HepG2 (cell line): Measurements from ENCODE around the gene IDH3G. TPM values are rescaled to one million over a fixed set of nuclear protein-coding genes. Genes with fewer than 3 reads are reported as not detected.

Source experiments
- ATAC-seq: fragments of 200-7000 bp; cut with Tn5 transposase; 3 replicates; pipeline ENCODE4 v1.9.1; 2020; ENCODE audit warnings: mild to moderate bottlenecking, moderate library complexity
- BruUV-seq: library from RNA; stranded (reverse); fragments of 400-500 nt; replicated peaks from 2 replicates; lab custom pipeline; 2021; lab: Mats Ljungman, UMichigan
- CTCF ChIA-PET: fragments of 300-600 bp; formaldehyde crosslinking; extraction: SDS; loops from one replicate; lab custom pipeline; 2021; ENCODE audit warnings: low total read pairs, inconsistent platforms, low intra/inter-chr PET ratio; lab: Yijun Ruan, JAX
- POLR2A ChIA-PET: fragments of 350-600 bp; sonication (Branson Sonifier 250); formaldehyde crosslinking; loops from one replicate; lab custom pipeline; 2020; ENCODE audit warnings: antibody characterized with exemption, inconsistent platforms; lab: Yijun Ruan, JAX
- DNase-seq: peaks from one replicate; pipeline ENCODE4 v3.0.0-alpha.2; 2015; ENCODE audit warnings: low spot score
- FAIRE-seq: peaks from 3 replicates; lab custom pipeline; 2011; peaks lifted over from hg19 to GRCh38; lab: Jason Lieb, UNC
- H2AFZ ChIP-seq: one replicate; pipeline ENCODE4 v1.6.1; 2011; ENCODE audit warnings: low read length, inconsistent platforms
- H3K27ac ChIP-seq: fragments of 300-600 bp; 3 replicates; pipeline ENCODE4 v1.8.0; 2011; ENCODE audit warnings: mixed run types, mild to moderate bottlenecking, mixed read lengths, low read length, inconsistent platforms; ENCODE audit not compliant: insufficient read depth; ENCODE audit errors: extremely low read length
- H3K27me3 ChIP-seq, 2 experiments: fragments of 200-600 bp in 1 of 2; 2 replicates in 1 of 2; 3 replicates in 1 of 2; pipeline versions ENCODE4 v1.6.0 to v1.8.0; 2011; ENCODE audit warnings: low read length in 2 of 2, mild to moderate bottlenecking in 2 of 2, moderate library complexity in 2 of 2, inconsistent platforms in 1 of 2; ENCODE audit not compliant: insufficient read depth in 2 of 2, control insufficient read depth in 1 of 2
- H3K36me3 ChIP-seq, 2 experiments: fragments of 200-600 bp in 1 of 2; replicated peaks in 1 of 2; 2 replicates in 1 of 2; 3 replicates in 1 of 2; pipeline versions ENCODE4 v1.5.1 to v1.8.0; 2011; ENCODE audit warnings: low read length in 2 of 2, inconsistent platforms in 1 of 2; ENCODE audit not compliant: insufficient read depth in 2 of 2, control insufficient read depth in 1 of 2
- H3K4me1 ChIP-seq: 2 replicates; pipeline ENCODE4 v1.5.1; 2012; ENCODE audit warnings: low read length, inconsistent platforms; ENCODE audit not compliant: insufficient read depth
- H3K4me2 ChIP-seq: 2 replicates; pipeline ENCODE4 v1.6.0; 2011; ENCODE audit warnings: low read depth, low read length, inconsistent platforms
- H3K4me3 ChIP-seq, 3 experiments: fragments of 200-600 bp in 1 of 3; sonication (generic), shearing (Covaris generic) in 1 of 3; replicated peaks in 1 of 3; 2 replicates each; pipeline ENCODE4 v1.5.1; 2011 to 2016; ENCODE audit warnings: low read length in 3 of 3, inconsistent platforms in 2 of 3, low read depth in 2 of 3, mild to moderate bottlenecking in 2 of 3, control low read depth in 1 of 3, mixed read lengths in 1 of 3; ENCODE audit not compliant: insufficient read depth in 1 of 3
- H3K79me2 ChIP-seq: one replicate; pipeline ENCODE4 v1.6.1; 2011; ENCODE audit warnings: low read length, inconsistent platforms; ENCODE audit not compliant: insufficient read depth
- H3K9ac ChIP-seq: 2 replicates; pipeline ENCODE4 v1.6.0; 2011; ENCODE audit warnings: mild to moderate bottlenecking, low read depth, low read length, inconsistent platforms; ENCODE audit not compliant: insufficient read depth
- H3K9me3 ChIP-seq: 2 replicates; pipeline ENCODE4 v1.5.1; 2012; ENCODE audit warnings: mild to moderate bottlenecking, low read length
- H4K20me1 ChIP-seq: 2 replicates; pipeline ENCODE4 v1.6.0; 2011; ENCODE audit warnings: inconsistent platforms, mild to moderate bottlenecking, low read length, moderate library complexity; ENCODE audit not compliant: insufficient read depth
- GABPB1 ChIP-seq: IDR thresholded peaks from 2 replicates; pipeline ENCODE4 v1.6.1; 2016; ENCODE audit warnings: mild to moderate bottlenecking, missing genetic modification reagents, moderate library complexity, missing compliant biosample characterization
- HNRNPLL ChIP-seq: fragments of 200-400 bp; formaldehyde crosslinking; IDR thresholded peaks from 2 replicates; pipeline ENCODE4 v1.6.1; 2017; ENCODE audit warnings: mild to moderate bottlenecking, low read depth, low read length; ENCODE audit not compliant: poor library complexity, severe bottlenecking
- NFKB2 ChIP-seq: sonication (generic); formaldehyde crosslinking; IDR thresholded peaks from 2 replicates; pipeline ENCODE4 v1.4.0; 2020; ENCODE audit warnings: missing genetic modification reagents, borderline replicate concordance
- ZNF704 ChIP-seq: sonication (generic); formaldehyde crosslinking; IDR thresholded peaks from 2 replicates; pipeline ENCODE4 v1.8.1; 2023; ENCODE audit warnings: mild to moderate bottlenecking, inconsistent platforms, moderate library complexity, missing genetic modification reagents, borderline replicate concordance
- WGBS: methylation state at CpG from one replicate; pipeline ENCODE4 v1.1.6; 2017; ENCODE audit warnings: low lambda C conversion rate; 5-methylcytosine and 5-hydroxymethylcytosine counted together
- in situ Hi-C: cut with HindIII; loops from 2 replicates; pipeline ENCODE4 v1.10.0; 2017; ENCODE audit warnings: low pct_unique_long_range_greater_than_20kb; ENCODE audit not compliant: extremely low pct_ligation_motif_present
- intact Hi-C: fragments of 100-400 bp; cut with micrococcal nuclease; formaldehyde crosslinking; loops from one replicate; pipeline ENCODE4 v1.10.0; 2022; ENCODE audit not compliant: unreplicated experiment
- polyA plus RNA-seq, 8 experiments: library from polyadenylated mRNA; depleted of rRNA in 3 of 8; stranded (reverse) in 7 of 8; unstranded in 1 of 8; fragments of >200 nt; fragmentation: Illumina TruSeq in 4 of 8; extraction: Trizol in 4 of 8; gene quantifications; 2 replicates each; pipeline versions ENCODE4 v1.2.1 to v1.2.3, GENCODE V29; 2011 to 2016; ENCODE audit warnings: low read depth in 4 of 8, missing spikeins in 1 of 8, mixed read lengths in 1 of 8; ENCODE audit not compliant: insufficient read depth in 1 of 8
- total RNA-seq, 5 experiments: library from RNA; depleted of rRNA; stranded (reverse); fragments of >200 nt; fragmentation: Illumina TruSeq; extraction: Trizol; gene quantifications; 2 replicates each; pipeline ENCODE4 v1.2.3, GENCODE V29; 2016; ENCODE audit warnings: low read depth in 1 of 5
- TF ChIP-seq, protein P1 (sequence below): sonication (generic); formaldehyde crosslinking; IDR thresholded peaks from 2 replicates; pipeline ENCODE4 v1.5.1; 2020; ENCODE audit warnings: mild to moderate bottlenecking, missing genetic modification reagents, moderate library complexity
- TF ChIP-seq, protein P2 (sequence below): sonication (generic); formaldehyde crosslinking; IDR thresholded peaks from 2 replicates; pipeline ENCODE4 v1.9.0; 2021; ENCODE audit warnings: missing genetic modification reagents, mild to moderate bottlenecking, borderline replicate concordance

IDH3G gene
- total and polyA plus RNA-seq, 2 of the 13 experiments (the other 11 are each of a cell fraction or from before 2014, with no cell fraction given): 18.7 to 35.5 TPM

DNA sequence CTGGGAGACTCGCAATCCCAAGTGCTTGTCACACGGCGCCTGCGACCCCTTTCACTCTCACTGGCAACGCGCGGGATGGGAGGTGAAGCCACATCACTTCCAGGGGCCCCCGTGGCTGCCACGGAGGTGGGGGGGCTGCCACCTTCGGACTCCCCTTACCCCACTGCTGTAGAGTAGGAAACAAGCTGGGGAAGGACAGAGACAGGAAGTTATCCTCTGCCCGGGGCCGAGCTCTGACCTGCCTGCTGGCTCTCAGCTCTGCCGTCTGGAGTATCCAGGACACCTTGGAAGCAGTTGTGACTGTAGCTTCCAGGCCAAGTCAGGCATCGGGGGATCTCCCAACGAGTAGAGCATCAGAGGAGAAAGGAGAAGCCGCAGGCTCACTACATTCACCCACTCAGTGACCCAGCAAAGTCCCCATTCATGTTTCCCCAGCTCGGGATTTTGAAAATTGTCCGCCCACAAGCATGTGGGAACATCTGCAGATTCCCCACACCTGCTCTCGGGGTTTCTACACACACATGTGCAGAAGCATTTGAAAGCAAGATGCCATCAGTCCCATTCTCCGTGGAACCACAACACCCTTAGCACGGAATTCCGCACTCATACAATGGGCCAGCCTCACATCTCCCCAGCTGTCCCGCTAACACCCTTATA is 25.3 kb upstream of the IDH3G start:
- peaks cover 4 to 29% of the 10 kb centered on the region in 2 experiments; a peak in 4 of 5 replicates for H3K27me3 ChIP-seq
- peak overlapping the region in 2 of 3 experiments; percentile 31 to 55; a peak in 2 of 6 replicates for H3K4me3 ChIP-seq
- no peak for FAIRE-seq
- DNase-seq: no peak
- ChIA-PET CTCF (no interaction called here), POLR2A (no interaction called here)
- no peaks in the 10 kb centered on the region for H4K20me1 ChIP-seq
- in situ Hi-C loops (no loop called here), intact Hi-C loops (no loop called here)
- 30% methylated on average over 2 of the region's 23 CpGs for WGBS
- BruUV-seq: no TSS peak
- 0 out of 2 replicates have a peak, but pooled peaks cover 6% of the 10 kb centered on the region for H3K4me1 ChIP-seq
- 0 out of 2 replicates have a peak, but pooled peaks have one; percentile 3 for TF ChIP-seq GABPB1
- no peak for TF ChIP-seq NFKB2 (CRISPR knock-in tag)
- no peaks in the 10 kb centered on the region for H3K9me3 ChIP-seq
- H3K79me2 ChIP-seq: no peaks in the 10 kb centered on the region
- no peak overlapping the region for H2AFZ ChIP-seq
- no peak overlapping the region for H3K27ac ChIP-seq
- no peaks in the 10 kb centered on the region for H3K36me3 ChIP-seq
- no peak overlapping the region for H3K9ac ChIP-seq
- ATAC-seq: peak; percentile 44
- peak overlapping the region; percentile 62 for H3K4me2 ChIP-seq

DNA sequence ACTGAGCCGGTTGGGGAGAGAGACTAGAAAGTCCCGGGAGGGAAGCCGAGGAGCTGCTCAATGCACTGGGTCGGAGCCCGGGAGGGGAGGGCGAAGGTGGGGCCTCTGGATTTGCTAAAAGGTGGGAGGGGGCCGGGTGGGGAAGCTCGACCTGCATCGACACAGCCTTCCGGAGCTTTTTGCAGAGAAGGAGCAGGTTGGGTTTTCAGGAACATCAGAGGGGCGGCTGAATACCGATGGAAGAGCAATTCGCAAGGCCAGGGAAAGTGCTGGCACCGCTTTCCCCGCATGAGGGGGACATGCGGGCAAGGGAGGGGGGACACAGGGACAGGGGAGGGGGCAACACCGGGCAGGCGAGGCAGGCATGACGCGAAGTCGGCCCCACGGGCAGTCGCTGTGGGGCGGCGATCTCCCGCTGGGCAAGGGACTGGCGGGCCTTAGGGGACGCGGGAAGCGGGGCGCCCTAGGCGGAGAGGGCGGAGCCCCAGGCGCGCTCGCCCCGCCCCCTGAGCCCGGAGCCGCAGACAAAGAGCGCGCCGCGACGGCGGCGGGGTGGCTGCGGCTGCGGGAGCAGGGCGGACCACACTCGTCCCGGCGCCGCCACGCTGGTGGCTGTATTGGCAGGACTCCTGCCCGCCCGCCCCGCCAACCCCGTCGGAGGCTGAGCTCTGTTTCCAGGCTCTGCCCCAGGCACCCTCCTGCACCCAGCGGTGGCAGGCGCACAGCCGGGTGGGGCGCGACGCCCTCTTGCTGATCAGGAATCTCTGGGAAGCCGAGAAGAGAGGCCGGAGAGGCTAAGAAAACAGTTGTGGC is 24.6 kb upstream of the IDH3G start:
- DNase-seq: no peak
- Histone ChIP-seq H4K20me1 (no peaks in the 10 kb centered on the region), H3K79me2 (no peaks in the 10 kb centered on the region), H3K9ac (no peak overlapping the region), H3K36me3 (no peaks in the 10 kb centered on the region), H3K4me1 (0 out of 2 replicates have a peak, but pooled peaks cover 6% of the 10 kb centered on the region), H2AFZ (no peak overlapping the region), H3K4me2 (peak overlapping the region; percentile 62), H3K9me3 (no peaks in the 10 kb centered on the region), H3K27ac (no peak overlapping the region), H3K4me3 (peak overlapping the region in 2 of 3 experiments; percentile 31 to 55; a peak in 3 of 6 replicates), H3K27me3 (peaks cover 4 to 22% of the 10 kb centered on the region in 2 experiments; a peak in 4 of 5 replicates)
- TF ChIP-seq ZNF704 (CRISPR knock-in tag): no peak
- TF ChIP-seq, protein P1, sequence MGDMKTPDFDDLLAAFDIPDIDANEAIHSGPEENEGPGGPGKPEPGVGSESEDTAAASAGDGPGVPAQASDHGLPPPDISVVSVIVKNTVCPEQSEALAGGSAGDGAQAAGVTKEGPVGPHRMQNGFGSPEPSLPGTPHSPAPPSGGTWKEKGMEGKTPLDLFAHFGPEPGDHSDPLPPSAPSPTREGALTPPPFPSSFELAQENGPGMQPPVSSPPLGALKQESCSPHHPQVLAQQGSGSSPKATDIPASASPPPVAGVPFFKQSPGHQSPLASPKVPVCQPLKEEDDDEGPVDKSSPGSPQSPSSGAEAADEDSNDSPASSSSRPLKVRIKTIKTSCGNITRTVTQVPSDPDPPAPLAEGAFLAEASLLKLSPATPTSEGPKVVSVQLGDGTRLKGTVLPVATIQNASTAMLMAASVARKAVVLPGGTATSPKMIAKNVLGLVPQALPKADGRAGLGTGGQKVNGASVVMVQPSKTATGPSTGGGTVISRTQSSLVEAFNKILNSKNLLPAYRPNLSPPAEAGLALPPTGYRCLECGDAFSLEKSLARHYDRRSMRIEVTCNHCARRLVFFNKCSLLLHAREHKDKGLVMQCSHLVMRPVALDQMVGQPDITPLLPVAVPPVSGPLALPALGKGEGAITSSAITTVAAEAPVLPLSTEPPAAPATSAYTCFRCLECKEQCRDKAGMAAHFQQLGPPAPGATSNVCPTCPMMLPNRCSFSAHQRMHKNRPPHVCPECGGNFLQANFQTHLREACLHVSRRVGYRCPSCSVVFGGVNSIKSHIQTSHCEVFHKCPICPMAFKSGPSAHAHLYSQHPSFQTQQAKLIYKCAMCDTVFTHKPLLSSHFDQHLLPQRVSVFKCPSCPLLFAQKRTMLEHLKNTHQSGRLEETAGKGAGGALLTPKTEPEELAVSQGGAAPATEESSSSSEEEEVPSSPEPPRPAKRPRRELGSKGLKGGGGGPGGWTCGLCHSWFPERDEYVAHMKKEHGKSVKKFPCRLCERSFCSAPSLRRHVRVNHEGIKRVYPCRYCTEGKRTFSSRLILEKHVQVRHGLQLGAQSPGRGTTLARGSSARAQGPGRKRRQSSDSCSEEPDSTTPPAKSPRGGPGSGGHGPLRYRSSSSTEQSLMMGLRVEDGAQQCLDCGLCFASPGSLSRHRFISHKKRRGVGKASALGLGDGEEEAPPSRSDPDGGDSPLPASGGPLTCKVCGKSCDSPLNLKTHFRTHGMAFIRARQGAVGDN (CRISPR knock-in tag): peak; percentile 50
- TF ChIP-seq HNRNPLL: peak; percentile 58
- TF ChIP-seq, protein P2, sequence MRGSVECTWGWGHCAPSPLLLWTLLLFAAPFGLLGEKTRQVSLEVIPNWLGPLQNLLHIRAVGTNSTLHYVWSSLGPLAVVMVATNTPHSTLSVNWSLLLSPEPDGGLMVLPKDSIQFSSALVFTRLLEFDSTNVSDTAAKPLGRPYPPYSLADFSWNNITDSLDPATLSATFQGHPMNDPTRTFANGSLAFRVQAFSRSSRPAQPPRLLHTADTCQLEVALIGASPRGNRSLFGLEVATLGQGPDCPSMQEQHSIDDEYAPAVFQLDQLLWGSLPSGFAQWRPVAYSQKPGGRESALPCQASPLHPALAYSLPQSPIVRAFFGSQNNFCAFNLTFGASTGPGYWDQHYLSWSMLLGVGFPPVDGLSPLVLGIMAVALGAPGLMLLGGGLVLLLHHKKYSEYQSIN (CRISPR knock-in tag): no peak
- TF ChIP-seq GABPB1: peak; percentile 10; the same call in 1 of the 2 replicates
- ChIA-PET CTCF (no interaction called here), POLR2A (no interaction called here)
- no peak for FAIRE-seq
- peak; percentile 83 for ATAC-seq
- intact Hi-C loops (no loop called here), in situ Hi-C loops (no loop called here)
- BruUV-seq: no TSS peak
- 8% methylated on average over 10 of the region's 67 CpGs for WGBS
